GM12878 (cell line): Measurements from ENCODE around the gene SERPINB6. TPM values are rescaled to one million over a fixed set of nuclear protein-coding genes. Genes with fewer than 3 reads are reported as not detected.

Experiments
- ATAC-seq: fragments of 200-7000 bp; cut with Tn5 transposase; 3 replicates; pipeline ENCODE4 v1.9.1; 2020; ENCODE audit warnings: mild to moderate bottlenecking, moderate library complexity
- BruUV-seq: library from RNA; stranded (reverse); fragments of 400-500 nt; replicated peaks from 2 replicates; lab custom pipeline; 2021; lab: Mats Ljungman, UMichigan
- CTCF ChIA-PET: fragments of 300-600 bp; sonication (Branson Sonifier 250); formaldehyde crosslinking; extraction: SDS; loops from one replicate; lab custom pipeline; 2021; ENCODE audit warnings: inconsistent platforms; lab: Yijun Ruan, JAX
- POLR2A ChIA-PET: fragments of 350-600 bp; formaldehyde crosslinking; extraction: SDS; loops from one replicate; lab custom pipeline; 2021; ENCODE audit warnings: inconsistent platforms; lab: Charles Lee
- RAD21 ChIA-PET: fragments of 300-600 bp; sonication (Branson Sonifier 250); formaldehyde crosslinking; loops from one replicate; lab custom pipeline; 2023; ENCODE audit warnings: antibody characterized with exemption; ENCODE audit not compliant: unreplicated experiment; lab: Charles Lee
- SMC1A ChIA-PET: fragments of 300-600 bp; sonication (Branson Sonifier 250); formaldehyde crosslinking; loops from one replicate; lab custom pipeline; 2023; ENCODE audit not compliant: unreplicated experiment, uncharacterized antibody; lab: Charles Lee
- DNase-seq: peaks from one replicate; pipeline ENCODE4 v3.0.0-alpha.2; 2011; ENCODE audit warnings: low read depth, low spot score
- FAIRE-seq: peaks from 3 replicates; lab custom pipeline; 2011; peaks lifted over from hg19 to GRCh38; lab: Jason Lieb, UNC
- H2AFZ ChIP-seq: 2 replicates; pipeline ENCODE4 v1.6.0; 2011; ENCODE audit warnings: low read depth, low read length, control low read depth; ENCODE audit not compliant: control insufficient read depth
- H3K27ac ChIP-seq: 2 replicates; pipeline ENCODE4 v1.5.1; 2011; ENCODE audit warnings: control low read depth; ENCODE audit not compliant: control insufficient read depth, insufficient read depth
- H3K27me3 ChIP-seq, 2 experiments: replicated peaks in 1 of 2; 2 replicates each; pipeline versions ENCODE4 v1.6.0 to v1.6.1; 2011; ENCODE audit warnings: low read length in 1 of 2; ENCODE audit not compliant: control insufficient read depth in 2 of 2, insufficient read depth in 2 of 2
- H3K36me3 ChIP-seq, 2 experiments: 2 replicates each; pipeline ENCODE4 v1.5.1; 2011; ENCODE audit warnings: low read length in 1 of 2; ENCODE audit not compliant: control insufficient read depth in 2 of 2, insufficient read depth in 2 of 2
- H3K4me1 ChIP-seq: 2 replicates; pipeline ENCODE4 v1.6.1; 2011; ENCODE audit warnings: mild to moderate bottlenecking, low read length, moderate library complexity, mixed read lengths; ENCODE audit not compliant: control insufficient read depth, insufficient read depth
- H3K4me2 ChIP-seq: 2 replicates; pipeline ENCODE4 v1.6.0; 2011; ENCODE audit warnings: control low read depth; ENCODE audit not compliant: control insufficient read depth, insufficient read depth
- H3K4me3 ChIP-seq: fragments of 200-600 bp; sonication (generic); 2 replicates; pipeline ENCODE4 v1.5.1; 2016
- H3K79me2 ChIP-seq: 2 replicates; pipeline ENCODE4 v1.6.0; 2011; ENCODE audit warnings: low read length; ENCODE audit not compliant: control insufficient read depth, insufficient read depth
- H3K9ac ChIP-seq: 2 replicates; pipeline ENCODE4 v1.8.0; 2011; ENCODE audit warnings: low read length, control low read depth, mixed read lengths; ENCODE audit not compliant: control insufficient read depth, insufficient read depth
- H3K9me3 ChIP-seq: replicated peaks from 3 replicates; pipeline ENCODE4 v1.5.1; 2011; ENCODE audit warnings: mild to moderate bottlenecking, low read length; ENCODE audit not compliant: control insufficient read depth, insufficient read depth
- H4K20me1 ChIP-seq: 2 replicates; pipeline ENCODE4 v1.6.0; 2011; ENCODE audit not compliant: control insufficient read depth, insufficient read depth
- CBX5 ChIP-seq: sonication (generic); IDR thresholded peaks from 2 replicates; pipeline ENCODE4 v1.6.1; 2016; ENCODE audit warnings: low read depth, moderate library complexity, mild to moderate bottlenecking, inconsistent platforms
- CEBPB ChIP-seq, 2 experiments: fragments of 150-350 bp in 1 of 2; IDR thresholded peaks; 2 replicates each; pipeline ENCODE4 v1.6.1; 2012 to 2014; ENCODE audit warnings: low read depth in 2 of 2, low read length in 2 of 2, borderline replicate concordance in 1 of 2, inconsistent platforms in 1 of 2
- EZH2 ChIP-seq: IDR thresholded peaks from 2 replicates; pipeline ENCODE4 v1.6.1; 2012; ENCODE audit warnings: low read depth, mild to moderate bottlenecking, control low read depth, inconsistent platforms, low read length, borderline replicate concordance; ENCODE audit not compliant: control insufficient read depth
- GATAD2B ChIP-seq: fragments of 450-650 bp; conservative IDR thresholded peaks from 2 replicates; pipeline ENCODE4 v1.6.1; 2017; ENCODE audit warnings: low read depth, mild to moderate bottlenecking, moderate library complexity
- KDM1A ChIP-seq: fragments of 200-600 bp; sonication (generic); IDR thresholded peaks from 2 replicates; pipeline ENCODE4 v1.6.1; 2016; ENCODE audit warnings: borderline replicate concordance
- MYC ChIP-seq: IDR thresholded peaks from 2 replicates; pipeline ENCODE4 v1.6.1; 2011; ENCODE audit warnings: mild to moderate bottlenecking, low read length, moderate library complexity, inconsistent platforms; ENCODE audit not compliant: insufficient read depth, insufficient replicate concordance, insufficient read length, severe bottlenecking
- NR2C2 ChIP-seq: IDR thresholded peaks from 2 replicates; pipeline ENCODE4 v1.6.1; 2011; ENCODE audit warnings: borderline replicate concordance, low read depth; ENCODE audit not compliant: control insufficient read depth, insufficient read length
- PAX5 ChIP-seq: IDR thresholded peaks from 2 replicates; pipeline ENCODE4 v1.6.1; 2011; ENCODE audit warnings: low read depth, low read length, borderline replicate concordance
- PML ChIP-seq: IDR thresholded peaks from 2 replicates; pipeline ENCODE4 v1.6.1; 2012; ENCODE audit warnings: low read length, inconsistent platforms
- POLR2A ChIP-seq: IDR thresholded peaks from 2 replicates; pipeline ENCODE4 v1.6.1; 2011; ENCODE audit warnings: low read depth, mild to moderate bottlenecking, low read length
- RAD21 ChIP-seq: IDR thresholded peaks from 2 replicates; pipeline ENCODE4 v1.6.1; 2011; ENCODE audit warnings: mild to moderate bottlenecking, low read depth, low read length, moderate library complexity; ENCODE audit not compliant: insufficient read depth
- RELA ChIP-seq: fragments of 450-650 bp; IDR thresholded peaks from 2 replicates; pipeline ENCODE4 v1.8.0; 2014; ENCODE audit warnings: borderline replicate concordance; ENCODE audit not compliant: partially characterized antibody
- SIN3A ChIP-seq: IDR thresholded peaks from 2 replicates; pipeline ENCODE4 v1.6.1; 2012; ENCODE audit warnings: low read depth, low read length, improper control_type of control experiment
- TCF7 ChIP-seq: IDR thresholded peaks from 2 replicates; pipeline ENCODE4 v1.6.1; 2014; ENCODE audit warnings: antibody characterized with exemption, borderline replicate concordance
- WGBS: methylation state at CpG from one replicate; pipeline ENCODE4 v1.1.6; 2016; ENCODE audit warnings: low lambda C conversion rate; ENCODE audit not compliant: insufficient replicate concordance, insufficient coverage; ENCODE audit errors: missing lambda C conversion rate; 5-methylcytosine and 5-hydroxymethylcytosine counted together
- in situ Hi-C: fragments of 300-500 bp; cut with MboI; formaldehyde crosslinking; loops from 9 replicates; pipeline ENCODE4 v1.14.3; 2018; ENCODE audit warnings: mixed read lengths
- intact Hi-C: fragments of 100-400 bp; cut with micrococcal nuclease; formaldehyde crosslinking; loops from one replicate; pipeline ENCODE4 v1.14.2; 2022; ENCODE audit not compliant: unreplicated experiment
- polyA plus RNA-seq, 11 experiments: library from polyadenylated mRNA; depleted of rRNA in 4 of 11; unstranded in 6 of 11; stranded (reverse) in 5 of 11; fragments of >200 nt; fragmentation: Nextera tagmentation in 4 of 11; fragmentation: Illumina TruSeq in 1 of 11; extraction: Ambion mirVana in 4 of 11; extraction: Trizol in 1 of 11; gene quantifications; 1 replicate in 1 of 11; 2 replicates in 10 of 11; pipeline versions ENCODE4 v1.2.1 to v1.2.3, GENCODE V29; 2011 to 2016; ENCODE audit warnings: inconsistent platforms in 2 of 11, missing spikeins in 2 of 11, low read depth in 1 of 11
- total RNA-seq, 4 experiments: library from RNA; depleted of rRNA in 3 of 4; stranded (reverse); fragments of >200 nt in 3 of 4; fragmentation: Illumina TruSeq in 1 of 4; extraction: Trizol in 1 of 4; gene quantifications; 2 replicates each; pipeline versions ENCODE4 v1.2.1 to v1.2.3, GENCODE V29; 2013 to 2021
- TF ChIP-seq, protein P1 (sequence below): IDR thresholded peaks from 2 replicates; pipeline ENCODE4 v1.6.1; 2012; ENCODE audit warnings: low read length, inconsistent platforms

SERPINB6 gene
- total and polyA plus RNA-seq, 10 of the 15 experiments (the other 5 are each of a cell fraction or from before 2014, with no cell fraction given): 0.37 to 2.2 (median 0.68) TPM; not detected in 1

DNA sequence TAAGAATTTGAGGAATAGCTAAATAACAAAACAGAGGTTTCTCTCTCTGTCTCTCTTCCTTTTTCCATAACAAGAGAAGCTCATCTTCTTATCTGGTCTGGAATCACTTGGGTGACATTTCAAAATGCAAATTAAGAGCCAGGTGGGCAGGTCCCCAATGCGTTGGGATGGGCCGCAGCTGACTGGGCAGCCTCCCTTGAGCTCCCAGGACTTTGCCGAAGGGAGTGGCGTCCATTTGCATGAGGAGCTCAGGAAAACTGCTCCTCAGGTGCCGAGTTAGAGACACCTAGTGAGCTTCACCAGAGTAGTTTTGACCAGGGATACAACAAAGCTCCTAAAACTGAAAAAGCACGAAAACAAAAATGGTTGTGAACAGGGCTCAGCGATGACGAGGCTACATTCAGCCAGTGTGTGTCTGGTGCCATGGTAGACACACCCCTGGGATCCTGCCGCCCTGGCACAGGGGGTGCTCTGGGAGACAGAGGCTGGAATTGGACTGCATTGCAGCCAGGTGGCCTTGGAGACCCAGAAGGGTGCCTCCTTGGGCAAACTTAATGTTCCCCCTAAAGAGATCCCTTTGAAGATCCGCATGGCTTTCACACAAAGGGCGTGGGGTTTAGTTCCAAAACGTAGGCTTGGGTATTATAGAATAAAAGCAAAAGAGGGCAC, 13.5 kb upstream of the SERPINB6 start:
- Histone ChIP-seq H3K4me2 (no peak overlapping the region), H3K9me3 (no peaks in the 10 kb centered on the region), H3K4me3 (no peak overlapping the region), H3K27me3 (peaks cover 0 to 2% of the 10 kb centered on the region in 2 experiments; a peak in 3 of 4 replicates), H3K9ac (no peak overlapping the region), H3K36me3 (no peaks in the 10 kb centered on the region), H3K4me1 (peaks cover 9% of the 10 kb centered on the region), H3K79me2 (no peaks in the 10 kb centered on the region), H3K27ac (no peak overlapping the region), H2AFZ (no peak overlapping the region), H4K20me1 (no peaks in the 10 kb centered on the region)
- SMC1A ChIA-PET: interaction anchor here (1.4 kb wide), 1 partner anchor 139 kb away, joined by 4 read pairs; no protein-coding TSS in a partner anchor
- POLR2A ChIA-PET: no interaction called here
- RAD21 ChIA-PET: no interaction called here
- DNase-seq: no peak
- no peak for TF ChIP-seq MYC
- no peak for TF ChIP-seq NR2C2
- no peak for TF ChIP-seq RELA
- TF ChIP-seq PAX5: no peak
- no peak for TF ChIP-seq POLR2A
- no peak for TF ChIP-seq SIN3A
- TF ChIP-seq GATAD2B: no peak
- TF ChIP-seq KDM1A: no peak
- no peak for TF ChIP-seq CEBPB (IDR thresholded peaks at IDR 0.05; ENCODE audit: borderline replicate concordance in 1 of 2, low read depth in 2 of 2, low read length in 2 of 2)
- no peak for TF ChIP-seq EZH2
- no peak for TF ChIP-seq PML
- TF ChIP-seq CBX5: no peak
- TF ChIP-seq, protein P1, sequence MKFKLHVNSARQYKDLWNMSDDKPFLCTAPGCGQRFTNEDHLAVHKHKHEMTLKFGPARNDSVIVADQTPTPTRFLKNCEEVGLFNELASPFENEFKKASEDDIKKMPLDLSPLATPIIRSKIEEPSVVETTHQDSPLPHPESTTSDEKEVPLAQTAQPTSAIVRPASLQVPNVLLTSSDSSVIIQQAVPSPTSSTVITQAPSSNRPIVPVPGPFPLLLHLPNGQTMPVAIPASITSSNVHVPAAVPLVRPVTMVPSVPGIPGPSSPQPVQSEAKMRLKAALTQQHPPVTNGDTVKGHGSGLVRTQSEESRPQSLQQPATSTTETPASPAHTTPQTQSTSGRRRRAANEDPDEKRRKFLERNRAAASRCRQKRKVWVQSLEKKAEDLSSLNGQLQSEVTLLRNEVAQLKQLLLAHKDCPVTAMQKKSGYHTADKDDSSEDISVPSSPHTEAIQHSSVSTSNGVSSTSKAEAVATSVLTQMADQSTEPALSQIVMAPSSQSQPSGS: no peak
- TF ChIP-seq RAD21: no peak
- no peak for TF ChIP-seq TCF7
- 49% methylated on average over 12 of the region's 12 CpGs for WGBS
- in situ Hi-C loops (loop anchor here (5.0 kb wide), 1 partner anchor 143 kb away; the partner anchor contains the start of gene SERPINB1), intact Hi-C loops (no loop called here)
- no peak for FAIRE-seq
- no peak for ATAC-seq
- BruUV-seq: no TSS peak
- CTCF ChIA-PET: interaction anchor here (1.0 to 6.0 kb wide), 5 partner anchors 32 to 234 kb away, joined by 3 to 62 read pairs (median 3); partner anchors contain the start of gene MYLK4
